VCaP (cell line): ENCODE measurements around the gene KCNK15.
A peak's percentile ranks its signal among the peaks of the same experiment; 100 is the strongest.

ENCODE experiments used
- H3K27ac ChIP-seq: fragments of 450-650 bp; 2 replicates; pipeline ENCODE4 v1.5.1; 2017
- TF ChIP-seq, protein P1 (sequence below): fragments of 450-650 bp; conservative IDR thresholded peaks from 2 replicates; pipeline ENCODE4 v1.5.1; 2017; ENCODE audit warnings: mild to moderate bottlenecking, moderate library complexity

KCNK15 gene

DNA sequence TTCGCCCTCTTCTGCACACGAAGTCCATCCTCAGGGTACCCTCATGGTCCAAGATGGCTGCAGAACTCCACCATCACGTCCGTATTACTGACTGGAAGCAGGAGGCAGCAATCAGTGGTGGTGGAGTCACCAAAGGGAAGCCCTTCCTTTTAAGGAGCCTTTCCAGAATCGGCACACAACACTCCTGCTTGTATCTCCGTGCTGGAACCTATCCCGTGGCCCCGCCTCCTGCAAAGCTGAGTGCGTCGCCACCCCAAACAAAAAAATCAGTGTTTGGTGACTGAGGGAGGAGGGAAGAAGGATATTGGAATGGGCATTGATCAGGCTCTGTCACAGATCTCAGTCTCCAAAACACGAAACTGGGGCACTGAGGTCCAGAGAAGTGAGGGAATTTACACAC is 36.3 kb upstream of the KCNK15 start:
- H3K27ac ChIP-seq = peak overlapping the region; percentile 60
- TF ChIP-seq, protein P1, sequence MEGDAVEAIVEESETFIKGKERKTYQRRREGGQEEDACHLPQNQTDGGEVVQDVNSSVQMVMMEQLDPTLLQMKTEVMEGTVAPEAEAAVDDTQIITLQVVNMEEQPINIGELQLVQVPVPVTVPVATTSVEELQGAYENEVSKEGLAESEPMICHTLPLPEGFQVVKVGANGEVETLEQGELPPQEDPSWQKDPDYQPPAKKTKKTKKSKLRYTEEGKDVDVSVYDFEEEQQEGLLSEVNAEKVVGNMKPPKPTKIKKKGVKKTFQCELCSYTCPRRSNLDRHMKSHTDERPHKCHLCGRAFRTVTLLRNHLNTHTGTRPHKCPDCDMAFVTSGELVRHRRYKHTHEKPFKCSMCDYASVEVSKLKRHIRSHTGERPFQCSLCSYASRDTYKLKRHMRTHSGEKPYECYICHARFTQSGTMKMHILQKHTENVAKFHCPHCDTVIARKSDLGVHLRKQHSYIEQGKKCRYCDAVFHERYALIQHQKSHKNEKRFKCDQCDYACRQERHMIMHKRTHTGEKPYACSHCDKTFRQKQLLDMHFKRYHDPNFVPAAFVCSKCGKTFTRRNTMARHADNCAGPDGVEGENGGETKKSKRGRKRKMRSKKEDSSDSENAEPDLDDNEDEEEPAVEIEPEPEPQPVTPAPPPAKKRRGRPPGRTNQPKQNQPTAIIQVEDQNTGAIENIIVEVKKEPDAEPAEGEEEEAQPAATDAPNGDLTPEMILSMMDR = no peak

DNA sequence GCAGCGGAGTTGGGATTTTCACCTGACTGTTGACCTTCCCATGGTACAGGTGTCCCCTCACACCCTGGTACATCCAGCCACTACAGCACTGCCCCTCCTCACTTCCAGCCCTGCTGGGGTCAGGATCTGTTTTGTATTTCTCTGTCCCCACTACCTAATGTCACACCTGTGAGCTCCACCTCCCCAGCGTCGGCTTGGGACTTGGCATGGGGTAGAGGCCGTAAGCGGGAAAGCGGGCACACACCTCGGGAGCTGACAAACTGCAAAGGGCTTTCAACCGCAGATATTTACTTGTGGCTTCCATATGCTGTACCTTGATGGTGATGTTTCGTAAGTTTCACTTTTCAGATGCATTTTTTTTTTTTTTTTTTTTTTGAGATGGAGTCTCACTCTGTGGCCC is 35.9 kb upstream of the KCNK15 start:
- TF ChIP-seq, protein P1 = no peak
- H3K27ac ChIP-seq = peak overlapping the region; percentile 60; the same call in 1 of the 2 replicates

DNA sequence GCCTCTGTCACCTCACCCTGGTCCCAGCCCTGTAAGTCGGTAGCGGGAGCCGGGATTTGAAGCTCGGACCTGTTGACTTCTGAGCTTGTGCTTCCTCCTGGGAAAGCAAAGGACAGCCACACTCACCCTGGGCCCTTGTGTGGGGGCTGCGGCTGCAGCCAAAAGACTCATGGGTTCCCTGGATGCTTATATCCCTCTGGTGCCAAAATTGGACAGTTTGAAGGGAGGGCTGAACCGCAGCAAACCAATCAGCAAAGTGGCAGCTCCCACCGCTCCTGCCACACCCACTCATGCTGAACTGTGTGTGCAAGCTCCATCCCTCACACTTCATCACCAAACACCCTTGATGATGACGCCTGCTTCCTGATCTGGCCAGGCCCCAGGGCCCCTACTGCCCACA is 34.4 kb upstream of the KCNK15 start:
- TF ChIP-seq, protein P1 = no peak
- no peak overlapping the region for H3K27ac ChIP-seq

DNA sequence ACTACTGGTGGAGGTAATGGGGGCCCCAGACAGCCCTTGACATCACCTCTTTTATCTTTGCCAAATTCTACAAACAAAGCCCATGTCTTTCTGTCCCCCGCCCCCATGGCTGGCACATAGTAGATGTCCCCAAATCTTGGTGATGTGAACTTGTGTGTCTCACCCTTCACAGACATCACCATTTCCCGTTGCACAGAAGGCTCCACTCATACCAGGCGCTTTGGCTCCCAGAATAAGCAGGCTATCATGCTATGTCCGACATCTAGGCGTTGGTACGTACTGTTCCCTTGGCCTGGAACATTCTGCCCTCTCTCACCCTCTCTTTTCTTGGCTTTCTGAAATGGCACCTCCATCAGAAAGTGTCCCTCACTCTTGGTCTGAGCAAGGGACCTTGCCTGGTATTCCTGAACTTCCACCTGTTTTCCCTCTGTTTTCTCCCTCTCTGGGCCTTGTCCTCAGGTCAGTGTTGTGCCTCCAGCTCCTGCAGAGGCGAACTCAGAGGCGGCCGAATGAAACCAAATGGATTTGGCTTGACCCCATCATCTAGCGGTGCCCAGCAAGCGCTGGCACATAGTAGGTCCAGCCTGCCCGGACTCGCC is 31.5 kb upstream of the KCNK15 start:
- peak overlapping the region; percentile 56 for H3K27ac ChIP-seq
- TF ChIP-seq, protein P1 = no peak

GRCh38 chr20:44714701-44715498 is 30.8 kb upstream of the KCNK15 start, which contains the start of gene CCN5:
CCN5 (plus strand) TSS chr20:44715369; CDS start chr20:44715391, 22 bp downstream.
- TF ChIP-seq, protein P1 = no peak
- H3K27ac ChIP-seq = peak within 1 kb of the TSS; percentile 56

GRCh38 chr20:44715499-44716308 is 30.0 kb upstream of the KCNK15 start:
- TF ChIP-seq, protein P1 = no peak
- peak overlapping the region; percentile 56; the same call in 1 of the 2 replicates for H3K27ac ChIP-seq
